Neural progenitor cell (in vitro differentiated cells): ENCODE results near the gene PIP5KL1. TPM values are rescaled to one million over a fixed set of nuclear protein-coding genes. Genes with fewer than 3 reads are reported as not detected.

Source experiments
- DNase-seq: peaks from one replicate; pipeline ENCODE4 v3.0.0-alpha.2; 2016; ENCODE audit warnings: low spot score
- H2AFZ ChIP-seq: fragments of 200-600 bp; sonication (generic); replicated peaks from 2 replicates; pipeline ENCODE4 v1.6.1; 2016; ENCODE audit warnings: antibody characterized with exemption
- H3F3A ChIP-seq: fragments of 200-600 bp; sonication (generic); 2 replicates; pipeline ENCODE4 v1.6.1; 2016; ENCODE audit warnings: antibody characterized with exemption, low read depth
- H3K27ac ChIP-seq: fragments of 200-600 bp; sonication (generic); 2 replicates; pipeline ENCODE4 v1.5.1; 2016; ENCODE audit warnings: mild to moderate bottlenecking
- H3K27me3 ChIP-seq: fragments of 200-600 bp; sonication (generic); 2 replicates; pipeline ENCODE4 v1.6.1; 2016; ENCODE audit warnings: mild to moderate bottlenecking, moderate library complexity
- H3K36me3 ChIP-seq: fragments of 200-600 bp; sonication (generic); 2 replicates; pipeline ENCODE4 v1.5.1; 2016
- H3K4me1 ChIP-seq: fragments of 200-600 bp; sonication (generic); 2 replicates; pipeline ENCODE4 v1.6.1; 2016; ENCODE audit warnings: mixed run types
- H3K4me2 ChIP-seq: fragments of 200-600 bp; sonication (generic); 2 replicates; pipeline ENCODE4 v1.6.1; 2016
- H3K4me3 ChIP-seq: fragments of 200-600 bp; sonication (generic); 2 replicates; pipeline ENCODE4 v1.5.1; 2016
- H3K79me2 ChIP-seq: fragments of 200-600 bp; sonication (generic); 2 replicates; pipeline ENCODE4 v1.6.1; 2016; ENCODE audit warnings: low read depth
- H3K9ac ChIP-seq: fragments of 200-600 bp; sonication (generic); 2 replicates; pipeline ENCODE4 v1.6.1; 2016
- H3K9me3 ChIP-seq: fragments of 200-600 bp; sonication (generic); 2 replicates; pipeline ENCODE4 v1.5.1; 2016; ENCODE audit warnings: low read depth
- H4K20me1 ChIP-seq: fragments of 200-600 bp; sonication (generic); 2 replicates; pipeline ENCODE4 v1.6.1; 2016; ENCODE audit warnings: low read depth
- H3K27ac Mint-ChIP-seq: 3 replicates; pipeline ENCODE4 v1.8.0; 2021; ENCODE audit warnings: mixed read lengths
- H3K27me3 Mint-ChIP-seq: 2 replicates; pipeline ENCODE4 v1.8.0; 2022; ENCODE audit warnings: low read depth, mild to moderate bottlenecking, inconsistent platforms, moderate library complexity, mixed read lengths; ENCODE audit not compliant: insufficient read depth
- H3K36me3 Mint-ChIP-seq: 3 replicates; pipeline ENCODE4 v1.8.0; 2021; ENCODE audit warnings: mixed read lengths
- H3K4me1 Mint-ChIP-seq: 3 replicates; pipeline ENCODE4 v1.8.0; 2021; ENCODE audit warnings: mixed read lengths
- H3K4me3 Mint-ChIP-seq: 3 replicates; pipeline ENCODE4 v1.8.0; 2021; ENCODE audit warnings: mild to moderate bottlenecking, moderate library complexity, mixed read lengths
- H3K9me3 Mint-ChIP-seq: 3 replicates; pipeline ENCODE4 v1.8.0; 2020; ENCODE audit warnings: mixed read lengths
- EZH2 ChIP-seq: fragments of 200-600 bp; sonication (generic); IDR thresholded peaks from 2 replicates; pipeline ENCODE4 v1.6.1; 2017; ENCODE audit warnings: antibody characterized with exemption, mild to moderate bottlenecking, moderate library complexity
- EZH2phosphoT487 ChIP-seq: fragments of 200-600 bp; sonication (generic); IDR thresholded peaks from 2 replicates; pipeline ENCODE4 v1.6.1; 2017; ENCODE audit warnings: antibody characterized with exemption
- total RNA-seq: library from RNA; depleted of rRNA; stranded (reverse); fragments of >200 nt; gene quantifications from 2 replicates; pipeline ENCODE4 v1.2.3, GENCODE V29; 2015; ENCODE audit warnings: low replicate concordance
- TF ChIP-seq, protein P1 (sequence below): fragments of 200-600 bp; sonication (generic); IDR thresholded peaks from 2 replicates; pipeline ENCODE4 v1.5.1; 2017; ENCODE audit warnings: antibody characterized with exemption, mild to moderate bottlenecking

Gene PIP5KL1
- total RNA-seq, 1 donor from 2014 or later, result 1.4 TPM

DNA sequence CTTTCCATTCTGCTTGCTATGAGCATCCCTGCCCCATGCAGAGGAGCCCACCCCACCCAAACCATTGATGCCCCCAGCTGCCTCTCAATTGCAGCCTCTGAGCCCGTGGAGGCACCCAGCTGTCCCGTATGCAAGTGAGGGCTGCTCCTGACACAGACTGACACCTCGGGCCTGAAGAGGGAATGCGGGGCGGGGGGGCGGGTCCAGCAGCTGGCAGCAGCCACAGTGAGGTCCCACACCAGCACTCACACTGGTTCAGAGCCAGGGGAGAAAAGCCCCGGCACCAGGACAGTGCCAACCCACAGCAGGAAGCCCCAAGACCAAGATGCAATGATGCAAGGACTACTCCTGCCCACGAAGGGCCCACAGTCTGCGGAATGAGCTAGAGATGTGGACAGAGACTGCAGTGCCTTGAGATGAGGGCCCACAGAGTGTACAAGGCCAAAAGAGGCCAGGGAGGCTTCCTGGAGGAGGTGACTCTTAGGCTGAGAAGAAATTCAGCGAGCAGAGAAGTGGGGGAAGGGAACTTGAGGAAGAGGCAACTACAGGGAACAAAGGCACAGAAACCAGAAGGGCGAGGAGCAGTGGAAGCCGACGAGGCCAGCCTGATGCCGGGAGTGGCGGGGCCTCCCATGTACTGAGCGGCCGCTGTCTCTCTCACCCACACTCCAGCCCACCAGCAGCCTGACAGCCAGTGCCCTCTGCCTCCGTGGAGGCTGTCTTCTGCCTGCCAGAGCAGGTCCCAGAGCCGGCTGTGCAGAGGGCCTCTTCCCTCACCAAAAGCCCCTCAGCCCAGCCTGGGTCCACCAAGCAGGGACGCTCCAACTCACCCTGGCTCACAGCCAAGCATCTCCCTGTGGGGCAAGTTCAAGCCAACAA, 41.0 kb upstream of the PIP5KL1 start:
- Histone ChIP-seq H3K79me2 (peaks cover 100% of the 10 kb centered on the region), H4K20me1 (peaks cover 100% of the 10 kb centered on the region), H3K27ac (no peak overlapping the region), H3K27me3 (no peaks in the 10 kb centered on the region), H3K4me1 (peaks cover 35% of the 10 kb centered on the region), H3F3A (no peaks in the 10 kb centered on the region), H3K4me2 (peak overlapping the region; percentile 50), H3K9me3 (no peaks in the 10 kb centered on the region), H3K36me3 (no peaks in the 10 kb centered on the region), H2AFZ (no peak overlapping the region), H3K4me3 (no peak overlapping the region), H3K9ac (no peak overlapping the region)
- H3K36me3 Mint-ChIP-seq, result no peaks in the 10 kb centered on the region
- no peaks in the 10 kb centered on the region for H3K9me3 Mint-ChIP-seq
- peak; percentile 41 for DNase-seq
- no peak for TF ChIP-seq EZH2
- TF ChIP-seq EZH2phosphoT487, result no peak
- peaks cover 3% of the 10 kb centered on the region for H3K27me3 Mint-ChIP-seq
- peak overlapping the region; percentile 80 for H3K27ac Mint-ChIP-seq
- H3K4me3 Mint-ChIP-seq, result peak overlapping the region; percentile 51
- H3K4me1 Mint-ChIP-seq, result peaks cover 78% of the 10 kb centered on the region

DNA sequence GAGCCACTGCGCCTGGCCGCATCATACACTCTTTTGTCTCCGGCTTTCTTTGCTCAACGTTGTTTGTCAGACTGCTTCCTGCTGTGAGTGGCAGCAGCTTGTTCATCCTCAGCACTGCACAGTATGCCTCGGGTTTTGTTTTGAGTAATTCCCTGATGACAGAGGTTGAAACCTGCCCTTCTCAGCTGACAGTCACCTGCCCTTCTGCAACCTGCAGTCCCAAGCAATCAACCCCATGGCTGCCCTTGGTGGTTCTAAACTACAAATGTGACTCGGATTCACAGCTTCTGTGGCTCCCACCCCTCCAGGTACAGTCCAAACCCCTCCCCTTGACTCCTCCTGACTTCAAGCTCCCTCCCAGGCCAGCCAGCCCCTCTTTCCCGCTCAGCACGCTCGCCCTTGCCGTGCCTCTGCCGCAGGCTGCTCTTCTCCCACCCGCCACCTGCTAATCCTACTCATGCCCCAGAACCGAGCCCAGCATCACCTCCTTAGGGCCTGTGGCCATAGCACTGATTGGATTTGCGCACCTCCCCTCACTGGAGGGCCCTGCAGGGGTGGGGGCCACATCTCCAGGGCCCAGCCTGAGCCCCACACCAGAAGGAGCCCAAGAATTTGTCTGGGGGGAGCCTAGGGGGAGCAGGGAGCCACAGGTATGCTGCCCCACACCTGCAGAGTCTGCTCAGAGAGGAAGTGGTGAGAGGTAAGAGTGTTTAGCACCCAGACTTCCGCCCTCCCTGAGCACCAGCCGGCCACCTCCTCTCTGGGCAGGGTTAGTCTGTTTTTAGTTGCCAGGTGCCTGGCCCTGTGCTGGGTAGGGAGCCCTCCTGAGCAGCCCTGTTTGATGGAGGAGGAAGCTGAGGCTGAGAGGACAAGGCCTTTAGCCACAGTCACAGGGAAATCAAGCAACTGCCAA, 40.1 kb upstream of the PIP5KL1 start:
- Histone ChIP-seq H3K4me2 (no peak overlapping the region), H3K4me1 (peaks cover 39% of the 10 kb centered on the region), H3K79me2 (peaks cover 100% of the 10 kb centered on the region), H4K20me1 (peaks cover 100% of the 10 kb centered on the region), H3K27me3 (no peaks in the 10 kb centered on the region), H3K9me3 (no peaks in the 10 kb centered on the region), H3K36me3 (no peaks in the 10 kb centered on the region), H3K4me3 (no peak overlapping the region), H3F3A (no peaks in the 10 kb centered on the region), H3K9ac (no peak overlapping the region), H3K27ac (peak overlapping the region; percentile 41), H2AFZ (no peak overlapping the region)
- Mint-ChIP-seq H3K4me1 (peaks cover 76% of the 10 kb centered on the region), H3K27me3 (peaks cover 2% of the 10 kb centered on the region), H3K36me3 (no peaks in the 10 kb centered on the region), H3K4me3 (peak overlapping the region; percentile 56), H3K27ac (peak overlapping the region; percentile 13), H3K9me3 (no peaks in the 10 kb centered on the region)
- TF ChIP-seq EZH2phosphoT487, result no peak
- no peak for TF ChIP-seq EZH2
- TF ChIP-seq, protein P1, sequence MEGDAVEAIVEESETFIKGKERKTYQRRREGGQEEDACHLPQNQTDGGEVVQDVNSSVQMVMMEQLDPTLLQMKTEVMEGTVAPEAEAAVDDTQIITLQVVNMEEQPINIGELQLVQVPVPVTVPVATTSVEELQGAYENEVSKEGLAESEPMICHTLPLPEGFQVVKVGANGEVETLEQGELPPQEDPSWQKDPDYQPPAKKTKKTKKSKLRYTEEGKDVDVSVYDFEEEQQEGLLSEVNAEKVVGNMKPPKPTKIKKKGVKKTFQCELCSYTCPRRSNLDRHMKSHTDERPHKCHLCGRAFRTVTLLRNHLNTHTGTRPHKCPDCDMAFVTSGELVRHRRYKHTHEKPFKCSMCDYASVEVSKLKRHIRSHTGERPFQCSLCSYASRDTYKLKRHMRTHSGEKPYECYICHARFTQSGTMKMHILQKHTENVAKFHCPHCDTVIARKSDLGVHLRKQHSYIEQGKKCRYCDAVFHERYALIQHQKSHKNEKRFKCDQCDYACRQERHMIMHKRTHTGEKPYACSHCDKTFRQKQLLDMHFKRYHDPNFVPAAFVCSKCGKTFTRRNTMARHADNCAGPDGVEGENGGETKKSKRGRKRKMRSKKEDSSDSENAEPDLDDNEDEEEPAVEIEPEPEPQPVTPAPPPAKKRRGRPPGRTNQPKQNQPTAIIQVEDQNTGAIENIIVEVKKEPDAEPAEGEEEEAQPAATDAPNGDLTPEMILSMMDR, result no peak
- peak; percentile 46 for DNase-seq

DNA sequence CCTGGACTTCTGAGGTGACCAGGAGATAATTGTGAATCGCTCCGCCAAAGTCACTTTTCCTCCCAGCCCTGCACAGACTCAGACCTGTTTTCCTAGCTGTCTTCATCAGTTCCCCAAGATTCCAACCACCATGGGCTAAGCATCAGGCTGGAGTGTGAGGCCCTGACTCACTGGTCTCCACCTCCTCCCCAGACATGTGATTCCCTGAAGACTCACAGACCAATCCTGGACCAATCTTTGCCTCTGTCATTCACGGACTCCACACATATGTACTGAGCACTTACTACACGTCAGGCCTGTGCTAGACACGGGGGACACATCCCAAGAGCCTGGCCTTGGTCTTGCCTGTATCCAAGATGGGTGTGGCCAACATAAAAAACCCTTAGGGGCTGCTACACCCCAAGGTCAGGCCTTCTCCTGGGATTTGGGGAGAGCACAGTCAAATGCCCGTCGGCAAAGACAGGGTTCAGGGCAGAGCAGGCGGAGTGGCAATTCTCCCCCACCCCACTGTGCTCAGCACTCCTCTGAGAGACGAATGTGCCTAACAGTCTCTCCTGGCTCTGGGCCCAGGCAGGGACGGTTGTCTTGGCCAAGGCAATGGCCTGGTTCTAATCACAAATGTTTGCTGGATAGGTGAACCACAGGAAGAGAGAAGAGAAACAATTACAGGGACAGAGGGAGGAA, 38.3 kb upstream of the PIP5KL1 start:
- peaks cover 100% of the 10 kb centered on the region for H4K20me1 ChIP-seq
- no peaks in the 10 kb centered on the region for H3K9me3 Mint-ChIP-seq

More for the DNA sequence above, 38.3 kb upstream of the PIP5KL1 start:
- Mint-ChIP-seq H3K4me1 (peaks cover 71% of the 10 kb centered on the region), H3K27me3 (peaks cover 2% of the 10 kb centered on the region), H3K27ac (peak overlapping the region; percentile 69), H3K4me3 (no peak overlapping the region), H3K36me3 (no peaks in the 10 kb centered on the region)
- no peaks in the 10 kb centered on the region for H3K27me3 ChIP-seq
- no peaks in the 10 kb centered on the region for H3K9me3 ChIP-seq
- no peak overlapping the region for H3K27ac ChIP-seq
- TF ChIP-seq, protein P1, result no peak
- TF ChIP-seq EZH2 (no peak), EZH2phosphoT487 (no peak)
- no peak overlapping the region for H2AFZ ChIP-seq
- no peak for DNase-seq
- H3K4me3 ChIP-seq, result no peak overlapping the region
- peaks cover 98% of the 10 kb centered on the region for H3K79me2 ChIP-seq
- no peaks in the 10 kb centered on the region for H3F3A ChIP-seq
- peaks cover 32% of the 10 kb centered on the region for H3K4me1 ChIP-seq
- H3K4me2 ChIP-seq, result no peak overlapping the region
- no peaks in the 10 kb centered on the region for H3K36me3 ChIP-seq
- H3K9ac ChIP-seq, result no peak overlapping the region
